SK-N-SH treated with all-trans-retinoic acid at 6 μM for 48 hours (cell line): ENCODE results near the gene LBHD1.

Experiments used
- BACH2 ChIP-seq: fragments of 250-450 bp; sonication (Bioruptor Pico); IDR thresholded peaks from 2 replicates; pipeline ENCODE4 v1.9.0; 2021; ENCODE audit warnings: mild to moderate bottlenecking, borderline replicate concordance
- ESRRG ChIP-seq: fragments of 250-450 bp; sonication (Bioruptor Pico); IDR thresholded peaks from 2 replicates; pipeline ENCODE4 v1.6.1; 2021; ENCODE audit warnings: mild to moderate bottlenecking
- GLIS3 ChIP-seq: fragments of 250-450 bp; sonication (Bioruptor Pico); IDR thresholded peaks from 2 replicates; pipeline ENCODE4 v1.5.0; 2020; ENCODE audit warnings: mild to moderate bottlenecking, moderate library complexity
- OSR1 ChIP-seq: fragments of 250-450 bp; sonication (Bioruptor Pico); IDR thresholded peaks from 2 replicates; pipeline ENCODE4 v1.8.0; 2022; ENCODE audit warnings: moderate library complexity, mild to moderate bottlenecking, inconsistent platforms
- PPARA ChIP-seq: fragments of 250-450 bp; sonication (Bioruptor Pico); IDR thresholded peaks from 2 replicates; pipeline ENCODE4 v1.5.0; 2020; ENCODE audit warnings: mild to moderate bottlenecking, borderline replicate concordance
- TCF4 ChIP-seq: fragments of 250-450 bp; sonication (Bioruptor Pico); IDR thresholded peaks from 2 replicates; pipeline ENCODE4 v1.8.0; 2021; ENCODE audit warnings: mild to moderate bottlenecking, moderate library complexity, borderline replicate concordance
- ZC3H10 ChIP-seq: fragments of 250-450 bp; sonication (Bioruptor Pico); IDR thresholded peaks from 2 replicates; pipeline ENCODE4 v1.5.1; 2021; ENCODE audit warnings: mild to moderate bottlenecking, moderate library complexity
- ZFP3 ChIP-seq: fragments of 250-450 bp; sonication (Bioruptor Pico); IDR thresholded peaks from 2 replicates; pipeline ENCODE4 v1.5.0; 2020; ENCODE audit warnings: mild to moderate bottlenecking, moderate library complexity
- ZFP30 ChIP-seq: fragments of 450-650 bp; formaldehyde crosslinking; IDR thresholded peaks from 2 replicates; pipeline ENCODE4 v1.5.0; 2022; ENCODE audit warnings: mild to moderate bottlenecking, moderate library complexity
- TF ChIP-seq, protein P1 (sequence below): fragments of 250-450 bp; sonication (Bioruptor Pico); IDR thresholded peaks from 2 replicates; pipeline ENCODE4 v1.8.0; 2020; ENCODE audit warnings: mild to moderate bottlenecking, moderate library complexity, borderline replicate concordance
- TF ChIP-seq, protein P2 (sequence below): fragments of 250-450 bp; sonication (Bioruptor Pico); IDR thresholded peaks from 2 replicates; pipeline ENCODE4 v1.5.1; 2020; ENCODE audit warnings: low read depth, mild to moderate bottlenecking, moderate library complexity

- TF ChIP-seq, protein P1, sequence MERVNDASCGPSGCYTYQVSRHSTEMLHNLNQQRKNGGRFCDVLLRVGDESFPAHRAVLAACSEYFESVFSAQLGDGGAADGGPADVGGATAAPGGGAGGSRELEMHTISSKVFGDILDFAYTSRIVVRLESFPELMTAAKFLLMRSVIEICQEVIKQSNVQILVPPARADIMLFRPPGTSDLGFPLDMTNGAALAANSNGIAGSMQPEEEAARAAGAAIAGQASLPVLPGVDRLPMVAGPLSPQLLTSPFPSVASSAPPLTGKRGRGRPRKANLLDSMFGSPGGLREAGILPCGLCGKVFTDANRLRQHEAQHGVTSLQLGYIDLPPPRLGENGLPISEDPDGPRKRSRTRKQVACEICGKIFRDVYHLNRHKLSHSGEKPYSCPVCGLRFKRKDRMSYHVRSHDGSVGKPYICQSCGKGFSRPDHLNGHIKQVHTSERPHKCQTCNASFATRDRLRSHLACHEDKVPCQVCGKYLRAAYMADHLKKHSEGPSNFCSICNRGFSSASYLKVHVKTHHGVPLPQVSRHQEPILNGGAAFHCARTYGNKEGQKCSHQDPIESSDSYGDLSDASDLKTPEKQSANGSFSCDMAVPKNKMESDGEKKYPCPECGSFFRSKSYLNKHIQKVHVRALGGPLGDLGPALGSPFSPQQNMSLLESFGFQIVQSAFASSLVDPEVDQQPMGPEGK (CRISPR knock-in tag): no peak
- TF ChIP-seq ESRRG: no peak
- TF ChIP-seq, protein P2, sequence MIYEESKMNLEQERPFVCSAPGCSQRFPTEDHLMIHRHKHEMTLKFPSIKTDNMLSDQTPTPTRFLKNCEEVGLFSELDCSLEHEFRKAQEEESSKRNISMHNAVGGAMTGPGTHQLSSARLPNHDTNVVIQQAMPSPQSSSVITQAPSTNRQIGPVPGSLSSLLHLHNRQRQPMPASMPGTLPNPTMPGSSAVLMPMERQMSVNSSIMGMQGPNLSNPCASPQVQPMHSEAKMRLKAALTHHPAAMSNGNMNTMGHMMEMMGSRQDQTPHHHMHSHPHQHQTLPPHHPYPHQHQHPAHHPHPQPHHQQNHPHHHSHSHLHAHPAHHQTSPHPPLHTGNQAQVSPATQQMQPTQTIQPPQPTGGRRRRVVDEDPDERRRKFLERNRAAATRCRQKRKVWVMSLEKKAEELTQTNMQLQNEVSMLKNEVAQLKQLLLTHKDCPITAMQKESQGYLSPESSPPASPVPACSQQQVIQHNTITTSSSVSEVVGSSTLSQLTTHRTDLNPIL (CRISPR knock-in tag): no peak
- no peak for TF ChIP-seq ZFP30 (CRISPR knock-in tag)
- TF ChIP-seq ZFP3 (CRISPR knock-in tag): no peak
- TF ChIP-seq ZC3H10: no peak
- no peak for TF ChIP-seq GLIS3
- TF ChIP-seq TCF4 (CRISPR knock-in tag): no peak
- TF ChIP-seq BACH2 (CRISPR knock-in tag): no peak
- no peak for TF ChIP-seq OSR1
- TF ChIP-seq PPARA (CRISPR knock-in tag): no peak
Observed at GRCh38 chr11:62645671-62645945, 26.5 kb downstream of the LBHD1 start.
